Upper lobe of left lung (tissue), 4 donors: ENCODE data around the gene ASB13.

Source experiments
- CTCF ChIP-seq, 6 experiments: fragments of 450-650 bp in 4 of 6; fragments of 200-600 bp in 2 of 6; sonication (generic) in 2 of 6; IDR thresholded peaks; one replicate each; pipeline ENCODE4 v1.5.1; 2016 to 2019; ENCODE audit warnings: antibody characterized with exemption in 6 of 6
- POLR2A ChIP-seq, 4 donors: fragments of 450-650 bp; IDR thresholded peaks; one replicate each; pipeline ENCODE4 v1.5.1; 2016 to 2017; ENCODE audit warnings: antibody characterized with exemption in 4 of 4, mild to moderate bottlenecking in 2 of 4

- TF ChIP-seq CTCF (IDR thresholded peaks at IDR 0.05) (no peak), POLR2A (IDR thresholded peaks at IDR 0.05) (no peak)
These were observed 22.2 kb upstream of the ASB13 start for GRCh38 chr10:5688587-5688986.
